ENCODE results near the gene ZNG1B.
"Not testable (repeated sequence)": the region's sequence is repeated elsewhere in the genome, so short reads cannot be mapped to it uniquely, and the experiment has no call there.

DNA sequence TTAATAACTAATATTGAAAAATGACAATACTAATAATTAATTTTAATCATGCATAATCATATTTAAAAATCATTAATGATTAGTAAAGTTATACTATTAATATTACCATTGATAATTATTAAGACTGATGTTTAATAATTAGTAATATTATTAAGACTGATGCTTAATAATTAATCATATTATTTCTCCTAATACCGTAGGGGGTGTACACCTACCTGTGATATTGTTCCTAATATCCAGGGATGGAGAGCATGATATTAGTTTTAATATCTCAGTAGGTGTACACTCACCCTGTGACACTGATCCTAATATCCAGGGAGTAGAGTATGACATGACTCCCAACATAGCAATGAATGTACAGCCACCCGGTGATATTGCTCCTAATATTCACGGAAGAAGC is 73.4 kb downstream of the ZNG1B start:
- not testable (repeated sequence) for TF ChIP-seq EZH2 (IDR thresholded peaks at IDR 0.05; ENCODE audit: low read depth); CTCF (conservative IDR thresholded peaks at IDR 0.05)
